RWPE2 (cell line): Measurements from ENCODE around the gene CACNG7.

Experiments used
- ATAC-seq: fragments of 200-7000 bp; cut with Tn5 transposase; 3 replicates; pipeline ENCODE4 v1.9.1; 2021; ENCODE audit warnings: low read depth
- DNase-seq: peaks from one replicate; pipeline ENCODE4 v3.0.0-alpha.2; 2020; ENCODE audit warnings: low spot score
- H3K27ac ChIP-seq: fragments of 450-650 bp; 2 replicates; pipeline ENCODE4 v1.5.1; 2017; ENCODE audit warnings: mild to moderate bottlenecking; ENCODE audit not compliant: poor library complexity, severe bottlenecking
- H3K27me3 ChIP-seq: fragments of 250-450 bp; sonication (Bioruptor Pico); 2 replicates; pipeline ENCODE4 v1.5.1; 2021; ENCODE audit warnings: mild to moderate bottlenecking, moderate library complexity; ENCODE audit not compliant: insufficient read depth, poor library complexity, severe bottlenecking
- H3K36me3 ChIP-seq: fragments of 250-450 bp; sonication (Bioruptor Pico); 2 replicates; pipeline ENCODE4 v1.5.1; 2020; ENCODE audit warnings: low read depth, mild to moderate bottlenecking, moderate library complexity
- H3K4me1 ChIP-seq: fragments of 250-450 bp; sonication (Bioruptor Pico); 2 replicates; pipeline ENCODE4 v1.5.1; 2021; ENCODE audit warnings: mild to moderate bottlenecking, moderate library complexity; ENCODE audit not compliant: insufficient read depth, poor library complexity, severe bottlenecking
- H3K4me3 ChIP-seq: fragments of 250-450 bp; sonication (Bioruptor Pico); 2 replicates; pipeline ENCODE4 v1.5.1; 2021; ENCODE audit warnings: mild to moderate bottlenecking, moderate library complexity; ENCODE audit not compliant: severe bottlenecking
- H3K9me3 ChIP-seq: fragments of 250-450 bp; sonication (Bioruptor Pico); 2 replicates; pipeline ENCODE4 v1.5.1; 2021; ENCODE audit warnings: mild to moderate bottlenecking, moderate library complexity; ENCODE audit not compliant: severe bottlenecking
- CTCF ChIP-seq: fragments of 450-650 bp; IDR thresholded peaks from one replicate; pipeline ENCODE4 v1.5.1; 2017; ENCODE audit warnings: mild to moderate bottlenecking, moderate library complexity; ENCODE audit not compliant: poor library complexity, severe bottlenecking

CACNG7 gene

DNA sequence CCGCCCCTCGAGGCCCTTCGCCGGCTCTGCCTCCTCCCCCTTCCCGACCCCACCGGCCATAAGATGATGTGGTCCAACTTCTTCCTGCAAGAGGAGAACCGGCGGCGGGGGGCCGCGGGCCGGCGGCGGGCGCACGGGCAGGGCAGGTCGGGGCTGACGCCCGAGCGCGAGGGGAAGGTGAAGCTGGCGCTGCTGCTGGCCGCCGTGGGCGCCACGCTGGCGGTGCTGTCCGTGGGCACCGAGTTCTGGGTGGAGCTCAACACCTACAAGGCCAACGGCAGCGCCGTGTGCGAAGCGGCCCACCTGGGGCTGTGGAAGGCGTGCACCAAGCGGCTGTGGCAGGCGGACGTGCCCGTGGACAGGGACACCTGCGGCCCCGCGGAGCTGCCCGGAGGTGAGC is 83.7 kb downstream of the CACNG7 start:
- TF ChIP-seq CTCF, result no peak
- Histone ChIP-seq H3K9me3 (no peaks in the 10 kb centered on the region), H3K4me1 (no peaks in the 10 kb centered on the region), H3K27me3 (peaks cover 8% of the 10 kb centered on the region), H3K27ac (no peak overlapping the region), H3K4me3 (no peak overlapping the region), H3K36me3 (no peaks in the 10 kb centered on the region)
- DNase-seq, result no peak
- no peak for ATAC-seq

- DNase-seq (no peak), ATAC-seq (no peak)
- Histone ChIP-seq H3K4me3 (no peak overlapping the region), H3K9me3 (no peaks in the 10 kb centered on the region), H3K27me3 (peaks cover 8% of the 10 kb centered on the region), H3K36me3 (no peaks in the 10 kb centered on the region), H3K4me1 (no peaks in the 10 kb centered on the region), H3K27ac (no peak overlapping the region)
- no peak for TF ChIP-seq CTCF
These were observed 84.4 kb downstream of the CACNG7 start for GRCh38 chr19:53993448-53993847.
